Endothelial cell (in vitro differentiated cells): Measurements from ENCODE around the gene HMG20A. TPM values are rescaled to one million over a fixed set of nuclear protein-coding genes. Genes with fewer than 3 reads are reported as not detected.
A peak's percentile ranks its signal among the peaks of the same experiment; 100 is the strongest.

Source experiments
- DNase-seq: peaks from one replicate; pipeline ENCODE4 v3.0.0; 2021; ENCODE audit warnings: low spot score
- H3K27ac Mint-ChIP-seq: one replicate; pipeline ENCODE4 v1.8.0; 2021; ENCODE audit warnings: mixed read lengths, inconsistent platforms; ENCODE audit not compliant: unreplicated experiment
- H3K27me3 Mint-ChIP-seq: one replicate; pipeline ENCODE4 v1.8.0; 2021; ENCODE audit warnings: mild to moderate bottlenecking, moderate library complexity, mixed read lengths, inconsistent platforms; ENCODE audit not compliant: unreplicated experiment
- H3K36me3 Mint-ChIP-seq: one replicate; pipeline ENCODE4 v1.8.0; 2021; ENCODE audit warnings: mild to moderate bottlenecking, low read depth, mixed read lengths, inconsistent platforms; ENCODE audit not compliant: unreplicated experiment
- H3K4me1 Mint-ChIP-seq: one replicate; pipeline ENCODE4 v1.8.0; 2021; ENCODE audit warnings: mild to moderate bottlenecking, mixed read lengths, inconsistent platforms; ENCODE audit not compliant: unreplicated experiment
- H3K4me3 Mint-ChIP-seq: one replicate; pipeline ENCODE4 v1.8.0; 2021; ENCODE audit warnings: mild to moderate bottlenecking, mixed read lengths, inconsistent platforms; ENCODE audit not compliant: unreplicated experiment
- H3K9me3 Mint-ChIP-seq: one replicate; pipeline ENCODE4 v1.8.0; 2021; ENCODE audit warnings: mixed read lengths, inconsistent platforms; ENCODE audit not compliant: unreplicated experiment
- CTCF ChIP-seq: fragments of 200-600 bp; sonication (generic); IDR thresholded peaks from one replicate; pipeline ENCODE4 v1.5.0; 2021; ENCODE audit warnings: antibody characterized with exemption; ENCODE audit not compliant: unreplicated experiment
- total RNA-seq: library from RNA; stranded (reverse); fragmentation: NEBNext Ultra II Directional; extraction: Animal tissue kit (Norgen Biotek cat#: 25700); gene quantifications from one replicate; pipeline ENCODE4 v1.2.1, GENCODE V29; 2021; ENCODE audit not compliant: unreplicated experiment

The HMG20A gene
- total RNA-seq, 1 donor from 2014 or later, result 111 TPM

GRCh38 chr15:77446840-77447390 lies 26.2 kb downstream of the HMG20A start:
- peaks cover 45% of the 10 kb centered on the region for H3K4me1 Mint-ChIP-seq

DNA sequence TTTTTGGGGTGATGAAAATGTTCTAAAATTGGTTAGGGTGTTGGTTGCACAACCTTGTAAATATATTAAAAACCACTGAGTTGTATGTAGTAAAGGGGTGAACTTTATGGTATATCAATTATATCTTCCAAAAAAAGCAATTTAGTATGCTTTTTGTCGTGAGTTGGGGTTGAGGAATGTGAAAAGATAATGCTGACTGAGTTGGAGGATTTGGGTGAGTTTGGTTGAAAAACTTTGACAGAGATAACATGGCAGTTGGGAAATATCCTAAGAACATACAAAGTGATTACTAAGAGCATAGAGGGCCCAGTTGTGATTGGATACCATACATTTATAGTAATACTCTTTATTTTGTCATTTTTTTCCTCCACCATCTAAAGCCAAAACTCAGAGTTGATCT lies 33.6 kb downstream of the HMG20A start:
- H3K4me1 Mint-ChIP-seq, result peaks cover 49% of the 10 kb centered on the region
- DNase-seq, result no peak
- H3K4me3 Mint-ChIP-seq, result no peak overlapping the region
- no peaks in the 10 kb centered on the region for H3K9me3 Mint-ChIP-seq
- H3K27ac Mint-ChIP-seq, result no peak overlapping the region
- H3K27me3 Mint-ChIP-seq, result peaks cover 3% of the 10 kb centered on the region
- H3K36me3 Mint-ChIP-seq, result peaks cover 16% of the 10 kb centered on the region
- TF ChIP-seq CTCF, result no peak

More at GRCh38 chr15:77446840-77447390, 26.2 kb downstream of the HMG20A start:
- Mint-ChIP-seq H3K27me3 (no peaks in the 10 kb centered on the region), H3K36me3 (peaks cover 23% of the 10 kb centered on the region), H3K9me3 (no peaks in the 10 kb centered on the region), H3K27ac (peak overlapping the region; percentile 46), H3K4me3 (no peak overlapping the region)
- TF ChIP-seq CTCF, result no peak
- no peak for DNase-seq

DNA sequence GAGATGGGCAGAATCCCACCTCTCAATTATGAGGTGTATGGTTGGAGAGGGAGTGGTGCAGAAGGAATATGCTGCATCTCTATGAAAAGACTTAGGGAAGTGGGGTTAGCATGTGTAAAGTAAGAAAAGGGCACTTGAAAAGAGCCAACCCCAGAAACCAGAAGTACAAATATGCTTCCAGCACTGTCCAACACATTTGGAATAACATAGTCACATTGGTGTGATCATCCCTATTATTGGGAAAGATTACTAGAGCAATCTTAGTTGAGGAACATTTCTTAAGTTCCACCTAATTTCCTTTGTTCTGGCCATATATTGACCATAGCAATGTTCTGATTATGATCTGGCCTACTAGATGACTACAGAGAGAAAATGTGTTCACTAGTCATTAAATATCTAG lies 34.3 kb downstream of the HMG20A start:
- H3K27ac Mint-ChIP-seq, result no peak overlapping the region
- H3K4me3 Mint-ChIP-seq, result no peak overlapping the region
- H3K9me3 Mint-ChIP-seq, result no peaks in the 10 kb centered on the region

GRCh38 chr15:77455696-77456321 lies 35.1 kb downstream of the HMG20A start:
- H3K9me3 Mint-ChIP-seq, result no peaks in the 10 kb centered on the region
- H3K36me3 Mint-ChIP-seq, result peaks cover 22% of the 10 kb centered on the region
- DNase-seq, result no peak
- no peak for TF ChIP-seq CTCF
- peaks cover 5% of the 10 kb centered on the region for H3K27me3 Mint-ChIP-seq
- H3K4me3 Mint-ChIP-seq, result peak overlapping the region; percentile 4
- peak overlapping the region; percentile 85 for H3K27ac Mint-ChIP-seq
- H3K4me1 Mint-ChIP-seq, result peaks cover 50% of the 10 kb centered on the region

More for the DNA sequence above, 34.3 kb downstream of the HMG20A start:
- no peak for TF ChIP-seq CTCF
- no peak for DNase-seq
- H3K36me3 Mint-ChIP-seq, result peaks cover 16% of the 10 kb centered on the region
- peaks cover 50% of the 10 kb centered on the region for H3K4me1 Mint-ChIP-seq
- peaks cover 3% of the 10 kb centered on the region for H3K27me3 Mint-ChIP-seq

DNA sequence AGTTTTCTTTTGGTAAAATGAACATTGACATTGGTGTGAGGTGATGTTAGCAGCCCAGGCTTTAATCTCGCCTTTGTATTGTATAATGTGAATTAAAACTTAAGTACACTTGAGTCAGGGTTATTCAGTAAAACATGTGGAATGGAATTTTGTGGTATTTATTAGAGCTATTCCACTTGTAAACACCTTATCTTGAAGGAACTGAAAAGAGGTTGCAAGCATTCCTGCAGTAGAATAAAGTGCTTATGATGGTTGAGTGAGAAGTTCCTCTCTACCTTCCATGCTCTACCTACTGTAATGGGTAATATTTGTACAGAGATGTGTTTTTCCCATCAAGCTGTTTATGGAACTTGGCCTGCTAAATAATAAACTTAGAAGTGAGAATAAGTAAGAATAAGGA lies 36.1 kb downstream of the HMG20A start:
- TF ChIP-seq CTCF, result no peak
- peaks cover 53% of the 10 kb centered on the region for H3K4me1 Mint-ChIP-seq
- H3K36me3 Mint-ChIP-seq, result peaks cover 17% of the 10 kb centered on the region
- H3K27me3 Mint-ChIP-seq, result peaks cover 5% of the 10 kb centered on the region
- peak overlapping the region; percentile 82 for H3K27ac Mint-ChIP-seq
- DNase-seq, result no peak
- H3K9me3 Mint-ChIP-seq, result no peaks in the 10 kb centered on the region
- no peak overlapping the region for H3K4me3 Mint-ChIP-seq
